HG03039 (cell line): Measurements from ENCODE around the gene RAB31.

Experiments used
- ATAC-seq: cut with Tn5 transposase; IDR thresholded peaks from one replicate; pipeline ENCODE4 v1.9.1; 2021; ENCODE audit warnings: mild to moderate bottlenecking, moderate library complexity; ENCODE audit not compliant: unreplicated experiment

The RAB31 gene

DNA sequence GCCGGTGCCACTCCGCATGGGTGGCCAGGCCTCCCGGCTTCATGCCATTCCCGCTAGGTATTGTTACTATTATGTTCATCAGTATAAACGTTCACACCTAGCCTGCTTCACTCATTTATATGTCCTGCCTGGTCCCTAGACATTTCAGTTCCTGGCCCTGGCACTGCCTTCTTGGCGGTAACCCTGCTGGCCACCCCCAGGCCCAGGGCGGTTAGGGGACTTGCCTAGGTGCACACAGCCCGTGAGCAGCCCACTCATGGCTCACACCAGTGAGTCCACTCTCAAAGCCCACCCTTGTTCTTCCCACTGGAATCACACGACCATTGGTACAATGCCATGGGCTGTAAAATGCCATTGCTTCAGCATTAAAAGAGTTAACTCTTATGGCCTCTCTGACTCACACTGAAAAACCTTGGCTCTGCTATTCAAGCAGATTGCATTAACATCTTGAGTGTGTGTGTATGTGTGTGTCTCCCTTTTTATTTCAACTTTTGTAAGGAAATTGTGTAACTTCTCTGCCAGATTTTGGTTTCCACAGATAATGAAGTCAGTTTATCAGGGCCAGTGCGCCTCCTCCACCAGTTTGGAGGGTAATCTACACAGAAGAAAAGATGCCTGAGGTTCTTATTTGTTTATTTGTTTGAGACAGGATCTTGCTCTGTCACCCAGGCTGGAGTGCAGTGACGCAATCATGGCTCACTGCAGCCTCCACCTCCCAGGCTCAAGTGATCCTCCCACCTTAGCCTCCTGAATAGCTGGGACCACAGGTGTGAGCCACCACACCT lies 74.2 kb downstream of the RAB31 start:
- no peak for ATAC-seq

DNA sequence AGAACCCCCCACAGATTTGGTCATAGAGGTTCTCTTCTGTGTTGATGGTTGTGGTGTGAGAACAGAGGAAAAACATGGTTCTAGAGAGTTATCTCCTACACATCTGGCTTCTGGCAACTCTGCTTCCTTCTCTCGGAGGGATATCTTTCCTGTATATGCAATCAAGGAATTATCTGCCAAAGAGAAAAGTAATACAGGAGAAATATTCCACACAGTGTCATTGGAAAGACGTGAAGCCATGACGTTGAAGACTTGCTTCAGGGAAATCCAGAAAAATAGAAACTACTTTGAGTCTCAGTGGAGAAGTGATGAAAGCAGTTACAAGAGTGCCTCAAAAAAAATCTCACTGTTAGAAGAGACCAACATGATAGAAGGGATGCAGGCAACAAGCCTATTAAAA lies 78.5 kb downstream of the RAB31 start:
- no peak for ATAC-seq

DNA sequence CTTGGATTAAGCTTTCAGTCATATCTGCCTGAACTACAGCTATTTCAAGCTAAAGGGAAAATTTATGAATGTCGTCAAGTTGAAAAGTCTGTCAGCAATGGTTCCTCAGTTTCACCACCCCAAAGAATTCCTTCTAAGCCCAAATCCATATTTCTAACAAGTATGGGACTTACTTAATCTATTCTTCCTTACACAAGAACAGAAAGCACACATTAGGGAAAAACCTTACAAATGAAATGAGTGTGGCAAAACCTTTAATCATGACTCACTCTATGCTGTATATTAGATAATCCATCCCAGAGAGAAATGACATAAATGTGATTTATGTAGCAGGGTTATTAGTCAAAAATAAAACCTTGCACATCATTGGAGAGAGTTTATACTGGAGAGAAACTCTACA lies 78.9 kb downstream of the RAB31 start:
- ATAC-seq = no peak

DNA sequence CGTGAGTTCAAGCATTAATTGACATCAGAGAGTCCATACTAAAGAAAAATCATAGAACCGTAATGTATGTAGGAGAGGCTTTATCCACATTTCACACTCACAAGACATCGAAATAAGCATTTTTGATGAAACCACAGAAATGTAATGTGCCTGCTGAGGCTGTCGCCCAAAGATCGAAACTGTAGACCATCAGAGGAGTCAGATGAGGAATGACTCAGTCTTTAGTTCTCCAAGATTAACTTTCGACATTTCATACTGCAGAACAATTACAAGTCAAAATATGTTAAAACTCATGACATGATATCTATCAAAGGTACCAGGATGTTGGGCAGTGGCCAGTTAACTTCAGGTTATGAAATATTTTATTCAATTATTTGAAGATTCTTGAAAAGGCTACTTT lies 79.6 kb downstream of the RAB31 start:
- no peak for ATAC-seq

DNA sequence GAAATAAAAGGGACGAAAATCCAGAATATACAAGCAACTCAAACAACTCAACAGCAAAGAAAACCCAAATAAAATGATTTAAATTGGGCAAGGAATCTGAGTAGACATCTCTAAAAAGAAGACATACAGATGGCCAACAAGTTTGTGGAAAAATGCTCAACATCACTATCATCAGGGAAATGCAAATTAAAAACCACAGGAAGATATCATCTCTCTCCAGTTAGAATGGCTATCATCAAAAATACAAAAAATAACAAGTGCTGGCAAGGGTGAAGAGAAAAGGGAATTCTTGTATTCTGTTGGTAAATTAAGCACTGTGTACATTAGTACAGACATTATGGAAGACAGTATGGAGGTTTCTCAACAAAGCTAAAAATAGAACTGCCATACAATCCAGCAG lies 80.0 kb downstream of the RAB31 start:
- no peak for ATAC-seq

DNA sequence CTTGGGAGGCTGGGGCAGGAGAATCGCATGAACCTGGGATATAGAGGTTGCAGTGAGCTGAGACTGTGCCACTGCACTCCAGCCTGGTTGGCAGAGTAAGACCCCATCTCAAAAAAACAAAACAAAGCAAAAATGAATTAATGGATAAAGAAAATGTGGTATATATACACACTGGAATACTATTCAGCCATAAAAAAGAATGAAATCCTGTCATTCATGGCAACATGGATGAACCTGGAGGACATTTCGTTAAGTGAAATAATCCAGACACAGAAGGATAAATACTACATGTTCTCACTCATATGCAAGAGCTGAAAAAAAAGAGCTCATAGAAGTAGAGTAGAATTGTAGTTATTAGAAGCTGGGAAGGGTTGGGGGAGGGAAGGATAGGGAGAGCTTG lies 80.8 kb downstream of the RAB31 start:
- ATAC-seq = no peak

DNA sequence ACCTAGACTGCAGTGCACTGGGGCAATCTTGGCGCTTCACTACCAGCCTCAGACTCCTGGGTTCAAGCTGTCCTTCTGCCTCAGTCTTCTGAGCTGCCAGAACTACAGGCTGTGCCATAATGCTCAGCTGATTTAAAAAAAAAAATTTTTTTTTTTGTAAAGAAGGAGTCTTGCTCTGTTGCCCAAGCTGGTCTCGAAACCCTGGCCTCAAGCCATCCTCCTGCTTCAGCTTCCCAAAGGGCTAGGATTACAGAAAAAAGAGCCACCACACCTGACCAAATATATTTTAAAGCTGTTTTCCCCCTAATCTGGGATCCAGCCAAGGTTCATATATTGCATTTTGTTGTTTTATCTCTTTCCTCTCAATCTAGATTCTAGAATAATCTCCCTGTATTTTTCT lies 82.2 kb downstream of the RAB31 start:
- ATAC-seq = no peak

DNA sequence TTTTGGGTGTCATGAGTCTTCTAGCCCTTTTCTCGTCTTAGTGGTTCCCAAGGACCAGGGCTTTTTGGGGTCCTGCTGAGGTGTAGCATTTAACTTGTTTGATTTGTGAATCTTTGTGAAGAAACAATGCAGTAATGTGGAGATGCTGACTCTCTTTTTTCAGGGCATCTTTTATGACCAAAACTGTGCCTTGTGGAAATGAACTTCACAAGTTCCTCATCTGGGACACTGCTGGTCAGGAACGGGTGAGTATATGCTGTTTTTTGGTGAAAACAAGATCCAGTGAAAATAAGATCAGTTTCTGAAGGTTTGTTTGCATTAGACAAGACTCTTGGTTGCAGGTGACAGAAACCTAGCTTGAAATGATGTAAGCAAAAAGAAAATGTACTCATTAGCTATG lies 83.9 kb downstream of the RAB31 start:
- ATAC-seq = no peak

DNA sequence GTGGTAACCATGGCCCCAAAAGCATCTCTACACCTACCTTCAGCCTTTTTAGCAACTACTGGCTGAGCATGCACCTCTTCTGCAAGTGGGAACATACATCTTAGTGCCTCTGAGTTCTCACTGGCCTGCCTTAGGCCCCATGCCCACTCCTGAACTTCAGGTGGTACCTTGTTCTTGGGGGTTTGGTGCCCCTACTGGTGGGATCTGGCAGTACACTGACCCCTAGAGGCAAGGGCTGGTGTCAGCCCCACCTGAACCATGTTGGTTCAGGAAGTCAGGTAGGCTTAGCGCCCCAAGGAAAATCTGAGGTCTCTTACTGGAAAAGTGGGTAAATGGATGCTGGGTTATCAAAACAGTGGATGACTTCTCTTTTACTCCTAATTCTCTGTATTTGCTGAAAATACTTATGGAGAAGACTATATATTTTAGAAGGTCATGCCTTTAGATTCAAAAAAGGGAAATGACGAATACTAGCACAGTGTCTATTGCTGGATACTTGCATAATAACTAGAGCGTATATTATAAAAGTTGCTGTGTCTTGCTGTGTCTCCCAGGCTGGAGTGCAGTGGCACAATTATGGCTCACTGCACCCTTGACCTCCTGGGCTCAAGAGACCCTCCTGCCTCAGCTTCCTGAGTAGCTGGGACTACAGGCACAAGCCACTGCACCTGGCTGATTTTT lies 84.6 kb downstream of the RAB31 start:
- ATAC-seq = no peak

DNA sequence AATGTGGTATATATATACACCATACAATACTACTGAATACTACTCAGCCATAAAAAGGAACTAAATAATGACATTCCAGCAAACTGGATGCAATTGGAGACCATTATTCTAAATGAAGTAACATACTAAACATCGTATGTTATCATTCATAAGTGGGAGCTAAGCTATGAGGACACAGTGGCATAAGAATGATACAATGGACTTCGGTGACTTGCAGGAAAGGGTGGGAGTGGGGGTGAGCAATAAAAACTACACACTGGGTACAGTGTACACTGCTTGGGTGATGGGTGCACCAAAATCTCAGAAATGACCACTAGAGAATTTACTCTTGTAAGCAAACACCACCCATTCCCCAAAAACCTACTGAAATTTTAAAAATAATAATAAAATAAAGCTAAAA lies 87.9 kb downstream of the RAB31 start:
- no peak for ATAC-seq

DNA sequence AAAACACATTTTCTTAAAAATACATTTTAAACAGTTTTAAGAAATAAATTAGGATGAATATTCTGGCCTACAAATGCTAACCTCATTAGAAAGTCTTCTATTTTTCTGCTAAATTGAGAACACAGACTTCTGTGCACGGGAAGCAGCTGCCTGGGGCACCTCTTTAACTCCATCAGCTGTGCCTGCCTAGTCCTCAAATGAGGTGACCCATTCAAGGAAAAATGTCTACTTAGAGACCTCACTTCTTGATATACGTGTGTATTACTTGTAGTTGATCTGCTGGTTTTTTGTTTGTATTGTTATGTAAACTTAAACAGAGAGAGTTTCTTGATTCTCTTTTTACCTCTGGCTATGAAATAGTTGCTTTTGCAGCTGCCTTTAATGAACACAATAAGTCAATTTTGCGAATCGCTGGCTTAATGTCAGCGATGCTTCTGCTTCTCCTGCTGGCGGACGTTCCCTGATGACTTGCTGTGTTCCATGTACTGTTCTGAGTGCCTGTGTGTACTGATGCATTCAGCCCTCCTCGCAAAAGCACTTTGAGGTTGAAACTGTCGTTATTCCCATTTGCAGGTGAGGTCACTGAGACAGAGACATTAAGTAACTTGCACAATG lies 88.9 kb downstream of the RAB31 start:
- no peak for ATAC-seq

DNA sequence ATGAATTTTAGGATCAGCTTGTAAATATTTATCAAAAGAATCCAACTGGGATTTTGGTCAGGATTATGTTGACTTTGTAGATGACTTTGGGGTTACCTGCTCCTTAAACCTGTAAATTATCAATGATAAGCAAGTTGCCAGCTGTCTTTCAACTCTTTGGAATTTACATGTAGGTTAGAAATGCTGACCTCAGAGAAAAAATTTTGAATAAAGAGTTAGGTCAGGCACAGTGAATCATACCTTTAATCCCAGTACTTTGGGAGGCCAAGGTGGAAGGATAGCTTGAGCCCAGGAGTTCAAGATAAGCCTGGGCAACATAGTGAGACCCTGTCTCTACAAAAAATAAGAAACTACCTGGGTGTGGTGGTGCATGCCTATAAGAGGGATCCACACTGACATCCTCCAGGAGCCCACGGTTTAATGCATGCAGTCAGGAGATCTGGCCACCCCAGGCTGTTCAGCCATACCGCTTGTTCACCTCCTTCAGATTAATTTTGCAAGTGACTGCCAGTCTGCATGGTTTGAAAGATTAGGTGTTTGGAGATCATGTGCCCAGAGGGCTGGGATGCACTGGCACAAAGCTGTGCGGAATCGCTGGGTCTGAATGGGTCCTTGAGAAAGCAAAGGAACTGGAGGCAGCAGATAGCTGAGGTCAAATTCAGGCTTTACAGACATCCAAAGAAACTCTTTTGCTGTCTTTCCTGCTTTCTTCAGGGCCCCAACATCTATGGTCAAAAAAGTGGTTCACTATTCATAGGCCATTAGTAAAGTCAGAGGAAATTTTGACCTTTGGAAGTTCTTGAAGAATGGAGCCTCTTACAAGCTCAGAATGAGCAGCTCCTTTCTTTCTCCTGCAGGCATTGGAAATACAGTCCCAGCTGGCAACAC lies 94.3 kb downstream of the RAB31 start:
- ATAC-seq = no peak

DNA sequence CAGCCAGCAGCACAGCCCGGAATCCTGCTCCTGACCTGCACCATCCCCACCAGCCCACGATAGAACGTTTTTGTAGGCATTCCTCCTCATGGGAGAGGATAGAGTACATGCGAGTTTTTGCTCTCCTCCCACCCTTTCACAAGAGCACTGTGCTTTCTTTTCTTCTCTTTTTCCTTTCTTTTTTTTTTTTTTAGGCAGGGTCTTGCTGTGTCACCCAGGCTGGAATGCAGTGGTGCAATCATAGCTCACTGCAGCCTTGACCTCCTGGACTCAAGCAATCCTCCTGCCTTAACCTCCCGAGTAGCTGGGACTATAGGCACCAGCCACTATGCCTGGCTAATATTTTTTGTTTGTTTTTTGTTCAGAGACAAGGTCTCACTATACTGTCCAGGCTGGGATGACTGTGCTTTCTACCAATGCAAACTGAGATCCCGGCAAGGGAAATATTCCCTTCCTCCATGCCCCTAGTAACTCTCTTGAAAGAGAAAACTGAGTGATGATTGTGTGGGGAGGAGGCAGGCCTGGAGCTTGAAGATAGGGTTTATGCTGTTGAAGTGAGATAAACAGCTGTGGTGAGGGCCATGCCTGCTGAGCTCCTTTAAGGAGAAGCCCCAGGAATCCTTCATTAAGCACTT lies 95.1 kb downstream of the RAB31 start:
- no peak for ATAC-seq

DNA sequence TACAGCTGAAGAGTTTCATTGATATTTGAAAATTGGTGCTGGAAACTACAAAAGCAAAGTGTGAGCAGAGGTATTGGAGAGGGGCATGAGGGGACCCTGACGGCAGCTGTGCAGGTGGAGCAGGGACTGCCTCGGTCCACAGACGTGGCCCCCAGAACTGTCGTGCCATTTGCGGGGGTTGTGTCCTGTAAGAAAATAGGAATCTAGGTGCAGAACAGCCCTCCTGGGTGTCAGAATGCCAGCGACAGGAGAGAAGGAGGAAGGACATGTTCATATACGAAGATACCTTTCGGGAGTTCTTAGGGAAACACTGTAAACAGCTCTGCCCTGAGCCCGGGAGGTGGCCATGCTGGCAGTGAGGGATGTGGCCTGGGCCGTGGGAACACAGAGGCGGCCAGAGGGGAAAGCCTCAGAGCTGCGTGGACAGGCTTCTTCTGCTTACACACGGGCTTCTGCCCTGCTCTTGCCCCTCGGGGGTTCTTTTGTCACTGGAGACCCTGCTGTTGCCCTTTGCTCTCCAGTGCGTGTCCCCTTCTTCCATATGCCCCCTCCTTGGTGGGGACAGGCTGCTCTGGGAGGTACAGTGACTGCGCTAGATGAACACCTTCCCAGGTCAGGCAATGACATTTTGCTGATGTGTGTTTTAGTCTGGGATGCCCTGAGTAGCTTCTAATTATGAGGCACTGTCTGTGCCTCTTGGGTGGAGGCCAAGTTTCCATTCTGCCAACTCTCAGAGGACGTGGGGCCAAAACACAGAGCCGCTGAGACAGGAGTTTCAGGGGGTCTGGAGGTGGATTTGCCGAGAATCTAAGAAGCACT lies 95.8 kb downstream of the RAB31 start:
- no peak for ATAC-seq

DNA sequence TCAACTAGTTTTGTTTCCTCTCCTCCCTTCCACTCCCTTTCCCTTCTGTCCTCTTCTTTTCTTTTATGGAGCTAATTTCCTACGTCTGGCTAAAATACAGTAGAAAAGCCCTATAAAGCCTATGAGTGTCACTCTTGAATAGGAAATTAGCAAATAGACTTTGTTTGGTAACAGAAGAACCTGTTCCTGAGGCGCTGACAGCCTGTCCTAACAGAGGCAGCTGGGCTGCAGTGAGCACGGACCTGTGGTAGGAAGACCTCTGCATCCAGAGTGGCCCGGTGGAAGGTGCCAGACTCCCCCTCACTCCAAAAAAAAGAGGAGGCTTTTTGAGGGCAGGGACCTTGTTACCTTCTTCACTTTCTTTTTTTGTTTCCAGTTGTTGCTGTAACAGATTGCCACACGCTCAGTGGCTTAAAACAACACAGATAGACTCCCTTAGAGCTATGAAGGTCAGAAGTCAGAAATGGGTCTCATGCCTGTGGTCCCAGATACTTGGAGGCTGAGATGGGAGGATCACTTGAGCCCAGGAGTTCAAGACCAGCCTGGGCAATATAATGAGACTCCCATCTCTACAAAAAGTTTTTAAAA lies 96.5 kb downstream of the RAB31 start:
- no peak for ATAC-seq

DNA sequence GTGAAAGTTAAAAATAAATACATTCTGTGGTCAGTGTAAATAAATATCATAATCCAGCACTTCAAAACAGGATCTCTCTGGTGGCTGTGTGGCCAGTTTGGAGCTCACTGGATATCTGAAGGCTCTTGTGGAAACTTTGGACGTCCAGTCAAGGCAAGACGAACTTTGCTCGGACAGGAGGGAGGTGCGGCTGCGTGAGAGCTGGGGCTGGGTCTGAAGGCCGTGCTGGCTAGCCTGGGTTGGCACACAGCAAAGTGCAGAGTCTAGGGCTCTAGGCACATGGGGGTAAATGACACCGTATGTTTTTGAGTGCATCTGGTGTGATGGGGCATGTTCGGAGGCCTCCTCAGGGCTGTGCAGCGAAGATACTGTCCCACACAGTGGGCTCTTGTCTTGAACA lies 98.8 kb downstream of the RAB31 start:
- no peak for ATAC-seq

DNA sequence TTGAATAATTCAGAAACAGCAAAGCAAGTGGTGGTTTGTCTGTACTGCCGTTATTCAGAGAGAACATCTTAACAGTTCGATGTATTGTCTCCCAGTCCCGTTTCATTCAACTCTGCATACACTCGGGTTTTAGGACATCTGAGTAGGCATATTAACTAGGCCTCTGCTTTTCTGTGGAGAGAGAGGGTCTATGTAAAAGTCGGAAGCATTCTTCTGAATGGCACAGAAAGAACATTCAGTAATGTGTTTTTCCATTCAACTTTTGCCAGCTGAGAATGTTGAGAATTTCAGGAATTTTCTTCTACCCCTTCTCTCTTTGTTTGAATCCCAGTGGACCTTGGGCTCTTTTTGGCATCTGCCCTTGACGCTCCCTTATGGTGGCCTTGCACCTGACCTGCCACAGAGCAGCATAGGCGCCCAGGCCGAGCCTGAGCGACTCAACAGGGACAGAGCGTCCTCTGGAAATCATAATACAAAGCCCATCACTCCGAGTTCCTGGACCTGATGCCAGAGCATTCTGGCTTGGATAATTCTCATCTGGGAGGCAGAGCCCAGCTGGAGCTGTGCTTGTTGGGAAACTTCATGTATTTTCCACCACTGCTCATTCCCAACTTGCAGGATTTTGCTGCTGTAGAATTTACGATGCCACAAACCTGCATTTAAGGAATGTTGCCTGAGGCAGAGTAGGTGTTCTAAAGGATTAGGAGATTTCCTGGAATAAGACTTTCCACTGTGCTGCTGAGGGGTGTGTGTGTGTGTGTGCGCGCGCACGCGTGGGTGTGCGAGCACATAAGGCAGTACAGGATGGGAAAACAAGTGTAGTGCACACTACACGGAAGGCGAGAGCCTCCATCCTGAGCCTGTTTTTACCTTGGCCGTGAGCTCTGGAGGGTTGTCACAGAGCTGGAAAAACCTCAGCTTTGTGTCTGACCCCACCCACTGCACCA lies 100.5 kb downstream of the RAB31 start:
- no peak for ATAC-seq

DNA sequence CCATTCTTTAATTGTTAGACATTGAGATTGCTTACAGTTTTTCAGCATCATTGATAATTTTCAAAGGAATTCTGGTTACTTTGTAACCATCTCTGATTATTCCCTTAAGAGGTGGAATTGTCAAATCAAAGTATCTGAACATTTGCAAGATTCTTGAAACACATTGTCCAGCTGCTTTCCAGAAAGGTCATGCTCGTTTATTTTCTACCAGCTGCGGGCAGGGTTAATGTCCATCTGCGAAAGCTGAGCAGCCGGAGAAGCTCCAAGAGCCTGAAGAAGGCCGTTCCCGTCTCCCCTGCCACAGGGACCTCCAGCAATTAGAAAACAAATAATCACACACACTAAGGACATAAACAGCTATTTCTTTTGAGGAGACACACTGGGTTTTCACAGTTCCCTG lies 101.6 kb downstream of the RAB31 start:
- ATAC-seq = no peak
